HL-60/S4 treated with phorbol 12-myristate 13-acetate at 8.2 ng/mL for 4 days and 3 days (cell line): ENCODE measurements around the gene SLC23A2.

Source experiments
- in situ Hi-C: fragments of 300-500 bp; cut with MboI; formaldehyde crosslinking; loops from 2 replicates; pipeline ENCODE4 v1.15.0; 2022; ENCODE audit warnings: low sequenced_read_pairs

SLC23A2 gene

DNA sequence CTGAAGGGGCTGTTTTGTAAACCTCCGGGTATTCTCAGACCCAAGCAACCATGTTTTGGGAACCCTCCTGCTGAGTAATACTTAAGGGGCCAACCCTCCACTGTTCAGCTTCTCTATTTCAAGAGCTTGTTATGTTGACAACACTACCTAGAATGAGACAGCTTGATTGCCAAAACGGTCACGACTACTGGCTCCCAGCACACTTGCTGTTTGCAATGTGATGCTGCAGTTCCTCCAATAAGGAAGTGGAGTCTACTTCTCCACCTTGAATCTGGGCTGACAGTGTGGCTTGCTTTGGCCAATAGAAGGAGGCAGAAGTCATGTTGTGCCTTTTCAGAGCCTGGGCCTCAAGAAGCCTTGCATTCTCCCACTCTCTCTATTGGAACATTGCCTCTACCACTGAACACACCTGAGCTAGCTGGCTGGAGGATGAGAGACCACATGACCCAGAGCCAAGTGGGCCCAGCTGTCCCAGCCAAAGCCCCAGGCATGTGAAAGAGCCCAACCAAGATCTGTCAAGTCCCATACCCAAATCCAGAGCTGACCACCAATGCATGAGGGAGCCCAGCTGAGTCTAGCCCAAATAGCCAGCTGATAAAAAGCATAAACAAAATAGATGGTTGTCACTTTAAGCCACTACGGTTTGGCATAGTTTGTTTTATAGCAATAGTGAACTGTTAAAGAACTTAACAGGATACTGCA is 171.6 kb downstream of the SLC23A2 start:
- in situ Hi-C loops = no loop called here

DNA sequence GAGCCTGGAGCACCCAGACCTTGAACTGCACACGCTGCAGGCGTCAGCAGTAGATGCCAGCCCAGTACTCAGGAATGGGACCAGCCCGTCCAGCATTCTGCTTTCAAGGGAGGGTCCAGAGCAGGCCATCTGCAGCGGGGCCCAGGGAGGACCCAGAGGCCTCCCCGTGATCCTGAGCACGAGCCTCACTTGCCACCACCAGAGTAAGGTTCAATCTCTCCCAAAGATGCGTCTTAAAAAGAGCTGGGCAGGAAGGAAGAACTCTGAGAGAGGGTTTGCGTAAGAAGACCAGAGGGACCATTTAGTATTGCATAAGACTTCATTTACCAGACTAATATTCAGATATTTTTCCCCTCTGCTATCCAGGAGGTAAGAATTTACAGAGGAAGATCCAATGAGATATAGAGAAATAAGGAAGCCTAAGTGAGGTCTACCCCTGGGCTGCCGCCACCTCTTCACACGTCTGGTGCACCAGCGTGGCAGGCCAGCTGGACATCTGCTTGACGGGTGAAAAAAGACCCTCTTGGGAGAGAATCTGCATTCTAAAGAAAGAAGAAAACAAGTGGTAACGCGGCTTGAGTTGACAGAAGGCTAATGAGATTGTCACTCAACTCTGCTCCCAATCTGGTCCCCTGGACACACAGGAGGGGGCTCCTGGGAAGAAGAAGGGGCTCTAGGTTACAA is 172.3 kb downstream of the SLC23A2 start:
- in situ Hi-C loops = no loop called here

- in situ Hi-C loops = no loop called here
These were observed 179.7 kb downstream of the SLC23A2 start for GRCh38 chr20:4821590-4821989.

GRCh38 chr20:4820806-4821518 is 180.3 kb downstream of the SLC23A2 start:
- in situ Hi-C loops = no loop called here

DNA sequence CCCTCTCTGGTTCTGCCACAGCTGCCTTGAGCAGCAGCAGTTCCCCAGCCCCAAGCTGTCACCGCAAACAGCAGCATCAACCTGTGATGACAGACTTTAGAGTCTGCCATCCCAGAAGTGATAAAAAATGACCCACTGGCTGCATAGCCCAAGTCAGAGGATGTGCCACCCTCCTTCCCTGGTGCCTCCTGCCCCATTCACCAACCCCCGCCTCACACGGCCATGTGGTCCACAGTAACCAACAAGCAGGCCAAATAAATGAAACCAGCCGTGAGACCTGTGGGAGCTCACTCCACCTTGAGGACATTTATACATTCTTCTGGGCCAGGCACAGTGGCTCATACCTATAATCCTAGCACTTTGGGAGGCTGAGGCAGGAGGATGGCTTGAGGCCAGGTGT is 181.4 kb downstream of the SLC23A2 start:
- in situ Hi-C loops = no loop called here

DNA sequence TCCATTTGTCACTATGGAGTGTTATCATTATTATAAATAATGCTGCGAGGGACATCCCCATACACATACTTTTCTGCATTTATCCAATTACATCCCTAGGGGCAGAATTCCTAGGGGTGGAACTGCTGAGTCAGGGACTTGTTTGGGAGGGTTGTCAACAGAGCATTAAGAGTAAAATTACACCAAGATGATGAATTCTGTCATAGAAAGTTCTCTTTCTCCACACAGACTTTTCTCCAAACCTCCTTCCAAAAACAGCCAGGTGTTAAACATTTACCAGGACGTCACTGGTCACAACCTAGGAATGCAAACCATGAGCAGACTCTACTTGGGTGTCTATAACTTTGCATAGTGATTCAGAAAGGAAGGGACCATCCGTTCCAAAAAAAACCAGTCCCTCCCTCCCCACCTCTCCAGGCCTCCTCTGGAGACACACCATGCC is 184.1 kb downstream of the SLC23A2 start:
- in situ Hi-C loops = no loop called here

DNA sequence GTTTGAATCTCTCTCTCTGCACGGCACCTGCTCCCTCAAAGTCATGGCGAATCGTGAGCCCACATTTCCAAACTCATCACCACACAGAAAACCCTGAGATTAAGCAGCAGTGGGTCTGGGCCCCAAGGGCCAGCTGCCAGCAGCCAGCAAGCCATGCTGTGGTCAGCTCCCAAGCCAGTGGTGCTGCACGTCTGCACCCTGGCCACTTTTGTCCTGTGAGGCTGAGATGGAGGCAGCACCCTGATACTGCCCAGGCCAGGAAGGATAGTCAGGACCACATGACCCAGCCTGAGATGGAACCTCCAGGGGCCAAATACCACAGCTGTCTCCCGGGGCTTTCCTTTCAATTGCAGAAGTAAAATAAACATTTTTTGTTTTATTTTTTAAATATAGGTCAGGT is 185.7 kb downstream of the SLC23A2 start:
- in situ Hi-C loops = no loop called here

DNA sequence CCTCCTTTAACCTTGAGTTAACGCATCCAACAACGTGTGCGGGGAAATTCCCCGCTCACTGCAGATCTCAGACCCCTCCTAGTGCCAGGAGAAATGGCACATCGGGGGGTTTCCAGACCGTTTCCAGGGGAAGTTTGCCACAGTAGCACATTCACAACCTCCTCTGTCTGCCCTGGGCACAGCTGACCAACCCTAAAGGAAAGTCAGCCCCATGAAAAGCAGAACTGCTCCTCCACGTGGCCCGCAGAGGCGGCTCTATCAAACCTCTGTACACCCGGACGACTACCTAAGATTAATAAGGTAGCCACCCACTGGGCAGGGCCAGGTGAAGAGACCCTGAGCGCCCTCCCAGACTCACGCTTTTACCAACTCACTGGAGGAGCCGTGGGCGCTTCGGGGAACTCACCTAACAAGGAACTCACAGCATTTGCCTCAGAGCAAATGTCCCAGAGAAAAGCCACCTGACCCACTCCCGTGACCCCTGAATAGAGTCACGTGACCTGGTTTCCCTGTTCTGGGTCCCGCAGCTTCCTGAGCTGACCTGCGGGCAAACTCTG is 186.5 kb downstream of the SLC23A2 start:
- in situ Hi-C loops = no loop called here

GRCh38 chr20:4813863-4814695 is 187.2 kb downstream of the SLC23A2 start:
- in situ Hi-C loops = no loop called here

DNA sequence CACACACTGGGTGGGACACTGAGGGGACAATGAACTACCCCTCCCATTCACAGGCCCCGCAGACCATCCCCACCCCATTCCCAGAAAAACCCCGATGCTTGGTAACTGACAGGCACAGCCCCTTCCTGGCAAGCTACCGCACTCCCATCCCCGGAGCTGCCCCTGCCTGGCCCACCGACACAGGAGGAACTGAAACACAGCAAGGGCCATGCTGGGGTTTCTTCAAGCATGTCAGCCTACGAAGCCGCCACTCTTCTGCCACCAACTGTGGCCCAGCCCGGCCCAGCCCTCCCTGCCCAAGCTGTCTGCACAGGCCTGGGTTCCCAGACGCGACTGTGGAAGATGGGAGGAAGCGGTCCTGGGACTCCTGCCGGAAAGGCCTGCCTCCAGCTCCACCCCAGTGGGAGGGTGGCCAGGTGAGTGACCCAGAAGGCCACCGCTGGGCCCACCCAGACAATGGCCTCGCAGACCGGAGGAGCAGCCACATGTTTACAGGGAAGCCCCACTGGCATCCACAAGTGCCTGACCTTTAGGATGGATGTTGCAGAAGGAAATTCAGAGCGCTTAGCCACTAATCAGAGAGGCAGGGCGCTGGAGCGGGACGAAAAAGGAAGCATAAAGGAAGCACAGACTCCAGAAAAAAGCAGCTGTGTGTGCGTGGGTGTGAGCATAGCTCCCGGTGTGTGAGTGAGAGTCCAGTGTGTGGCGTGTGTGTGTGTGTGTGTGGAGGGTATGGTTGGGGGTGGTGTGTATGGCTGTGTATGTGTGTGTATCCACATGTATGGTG is 188.0 kb downstream of the SLC23A2 start:
- in situ Hi-C loops = no loop called here

DNA sequence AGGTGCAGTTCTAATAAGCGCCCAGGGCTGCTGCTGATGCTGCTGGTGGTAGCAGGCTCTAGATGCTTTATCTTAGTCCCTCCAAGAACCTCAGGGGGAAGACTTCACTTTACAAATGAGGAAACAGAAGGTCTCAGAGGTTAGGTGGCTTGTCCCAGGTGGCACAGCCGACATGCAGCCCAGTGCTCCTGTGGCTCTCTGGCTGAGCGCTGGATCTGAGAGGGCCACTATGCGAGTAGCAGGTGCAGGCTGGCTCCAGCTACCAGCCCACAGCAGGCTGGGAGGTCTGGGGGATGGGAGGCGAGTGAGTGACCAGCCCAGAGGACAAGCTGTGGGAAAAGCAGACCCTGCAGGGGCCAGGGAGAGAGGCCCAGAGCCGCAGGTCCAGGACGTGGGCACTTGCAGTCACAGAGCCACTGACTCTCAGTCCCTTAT is 188.7 kb downstream of the SLC23A2 start:
- in situ Hi-C loops = no loop called here

GRCh38 chr20:4812216-4812615 is 189.1 kb downstream of the SLC23A2 start:
- in situ Hi-C loops = no loop called here

DNA sequence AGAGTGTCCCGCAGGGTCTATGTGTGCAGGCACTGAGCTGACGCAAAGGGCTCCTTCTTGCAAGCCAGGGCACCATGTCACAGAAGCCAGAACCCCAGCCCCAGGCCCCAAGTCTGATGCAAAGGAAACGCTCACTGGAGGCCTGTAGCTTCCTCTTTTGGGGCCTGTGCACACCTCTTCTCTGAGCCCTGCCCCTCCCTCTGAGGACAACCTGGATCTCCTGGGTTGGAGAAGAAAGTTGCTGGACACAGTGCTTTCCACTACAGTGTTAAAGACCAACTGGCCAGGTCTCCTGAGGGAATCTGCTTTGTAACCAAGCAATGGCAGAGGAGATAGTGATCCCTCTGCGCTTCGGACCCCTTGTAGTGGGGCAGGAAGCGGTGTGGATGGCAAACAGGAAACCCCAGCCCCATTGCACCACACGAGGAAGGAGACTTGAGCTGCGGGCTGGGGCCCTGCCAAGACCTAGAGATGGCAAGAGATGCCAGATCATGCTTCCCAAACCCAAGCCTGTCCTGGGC is 189.6 kb downstream of the SLC23A2 start:
- in situ Hi-C loops = no loop called here

GRCh38 chr20:4811257-4811656 is 190.1 kb downstream of the SLC23A2 start:
- in situ Hi-C loops = no loop called here

- in situ Hi-C loops = no loop called here
These were observed 190.8 kb downstream of the SLC23A2 start for GRCh38 chr20:4810426-4811019.

DNA sequence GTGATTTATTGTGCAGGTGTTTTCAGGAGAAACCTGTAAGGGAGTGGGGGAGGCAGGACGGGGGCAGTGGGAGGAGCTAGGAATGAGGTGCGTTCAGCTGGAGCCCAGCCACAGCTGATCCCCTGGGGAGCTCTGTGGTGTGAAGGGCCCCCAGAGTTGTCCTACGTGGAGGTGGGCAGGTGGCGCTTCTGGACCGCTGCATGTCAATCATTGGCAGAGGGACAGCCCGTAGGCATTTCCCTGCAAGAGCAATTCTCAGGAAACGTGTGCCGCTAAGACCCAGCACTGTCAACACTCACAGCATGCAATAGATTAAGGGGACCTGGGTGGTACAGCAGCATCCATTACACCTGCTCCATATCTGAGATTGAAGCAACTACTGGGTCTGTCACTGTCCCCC is 191.6 kb downstream of the SLC23A2 start:
- in situ Hi-C loops = no loop called here

GRCh38 chr20:4808872-4809271 is 192.4 kb downstream of the SLC23A2 start:
- in situ Hi-C loops = no loop called here

DNA sequence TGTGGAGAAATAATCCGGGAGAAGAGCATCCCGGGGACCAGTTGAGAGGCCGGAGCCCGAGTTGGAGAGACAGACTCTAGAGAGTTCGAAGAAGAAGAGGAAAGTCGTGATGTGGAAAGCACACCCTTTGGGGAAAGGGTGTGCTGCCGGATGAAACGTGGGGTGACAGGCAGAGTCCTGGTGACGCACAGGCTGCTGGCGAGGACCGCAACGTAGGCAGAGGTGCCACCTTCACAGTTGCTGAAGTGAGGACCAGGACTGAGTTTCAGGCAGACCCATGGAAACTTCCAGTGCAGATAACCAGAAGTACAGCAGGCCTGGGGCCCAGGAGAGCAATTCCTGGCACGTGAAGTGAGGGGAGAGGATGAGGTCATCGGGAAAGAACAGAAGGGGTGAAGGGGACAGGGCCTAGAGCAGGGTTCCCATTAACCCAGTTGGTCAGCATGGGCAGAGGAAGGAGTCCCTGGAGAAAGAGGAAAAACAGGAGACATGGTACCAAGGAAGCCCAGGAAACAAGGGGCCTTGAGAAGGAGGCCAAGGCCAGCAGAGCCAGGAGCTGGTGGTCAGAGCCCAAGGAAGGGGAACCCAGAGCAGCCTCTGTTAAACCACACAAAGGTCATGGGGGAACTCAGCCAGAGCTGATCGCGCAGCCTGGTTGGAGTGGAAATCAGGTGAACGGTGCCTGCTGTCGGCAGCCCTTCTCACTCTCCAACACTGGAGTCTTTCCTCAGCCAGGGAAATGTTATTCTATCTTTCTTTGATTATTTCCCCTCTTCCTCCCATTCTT is 195.5 kb downstream of the SLC23A2 start:
- in situ Hi-C loops = no loop called here

GRCh38 chr20:4802527-4802926 is 198.8 kb downstream of the SLC23A2 start:
- in situ Hi-C loops = no loop called here
